Loucy (cell line): ENCODE results near the gene TPCN1.

ENCODE experiments used
- H2AFZ ChIP-seq: fragments of 200-600 bp; sonication (generic); 2 replicates; pipeline ENCODE4 v1.6.0; 2016; ENCODE audit warnings: antibody characterized with exemption, mild to moderate bottlenecking, low read length, moderate library complexity
- H3F3A ChIP-seq: fragments of 200-600 bp; 2 replicates; pipeline ENCODE4 v1.6.0; 2016; ENCODE audit warnings: antibody characterized with exemption, low read depth, mild to moderate bottlenecking
- H3K27me3 ChIP-seq: fragments of 200-600 bp; sonication (generic); 2 replicates; pipeline ENCODE4 v1.6.1; 2014; ENCODE audit warnings: low read length, mild to moderate bottlenecking; ENCODE audit not compliant: insufficient read depth, poor library complexity, severe bottlenecking
- H3K36me3 ChIP-seq: fragments of 200-600 bp; sonication (generic); 2 replicates; pipeline ENCODE4 v1.6.1; 2016; ENCODE audit warnings: low read length; ENCODE audit not compliant: insufficient read depth
- H3K4me1 ChIP-seq: fragments of 200-600 bp; sonication (generic); 2 replicates; pipeline ENCODE4 v1.5.1; 2014; ENCODE audit warnings: low read length, mild to moderate bottlenecking; ENCODE audit not compliant: insufficient read depth, poor library complexity, severe bottlenecking
- H3K4me2 ChIP-seq: fragments of 200-600 bp; sonication (generic); 2 replicates; pipeline ENCODE4 v1.6.0; 2014; ENCODE audit warnings: antibody characterized with exemption, low read length, low read depth, mild to moderate bottlenecking; ENCODE audit not compliant: poor library complexity, severe bottlenecking
- H3K4me3 ChIP-seq: fragments of 200-600 bp; sonication (generic); 2 replicates; pipeline ENCODE4 v1.5.1; 2014; ENCODE audit warnings: low read length, mild to moderate bottlenecking, mixed read lengths; ENCODE audit not compliant: poor library complexity, severe bottlenecking
- H3K79me2 ChIP-seq: fragments of 200-600 bp; sonication (generic); 2 replicates; pipeline ENCODE4 v1.6.1; 2014; ENCODE audit warnings: low read length; ENCODE audit not compliant: insufficient read depth
- H3K9ac ChIP-seq: fragments of 200-600 bp; sonication (generic); 2 replicates; pipeline ENCODE4 v1.6.0; 2014; ENCODE audit warnings: mild to moderate bottlenecking, low read depth, low read length, moderate library complexity; ENCODE audit not compliant: poor library complexity, severe bottlenecking
- H3K9me2 ChIP-seq: fragments of 200-600 bp; sonication (generic); replicated peaks from 2 replicates; pipeline ENCODE4 v1.6.1; 2016; ENCODE audit warnings: low read depth, low read length, mixed read lengths
- H3K9me3 ChIP-seq: fragments of 200-600 bp; sonication (generic); 2 replicates; pipeline ENCODE4 v1.6.1; 2014; ENCODE audit warnings: mild to moderate bottlenecking, antibody characterized with exemption, low read length, low read depth; ENCODE audit not compliant: insufficient read depth
- H4K20me1 ChIP-seq: fragments of 200-600 bp; sonication (generic); 2 replicates; pipeline ENCODE4 v1.6.0; 2014; ENCODE audit warnings: antibody characterized with exemption, low read length, mild to moderate bottlenecking; ENCODE audit not compliant: insufficient read depth, poor library complexity, severe bottlenecking
- EZH2phosphoT487 ChIP-seq: fragments of 200-600 bp; IDR thresholded peaks from 2 replicates; pipeline ENCODE4 v1.6.1; 2018; ENCODE audit warnings: antibody characterized with exemption, mild to moderate bottlenecking, moderate library complexity, borderline replicate concordance
- TF ChIP-seq, protein P1 (sequence below): fragments of 200-600 bp; sonication (generic); conservative IDR thresholded peaks from 2 replicates; pipeline ENCODE4 v1.5.1; 2014; ENCODE audit warnings: mild to moderate bottlenecking, antibody characterized with exemption, low read length

Gene TPCN1

DNA sequence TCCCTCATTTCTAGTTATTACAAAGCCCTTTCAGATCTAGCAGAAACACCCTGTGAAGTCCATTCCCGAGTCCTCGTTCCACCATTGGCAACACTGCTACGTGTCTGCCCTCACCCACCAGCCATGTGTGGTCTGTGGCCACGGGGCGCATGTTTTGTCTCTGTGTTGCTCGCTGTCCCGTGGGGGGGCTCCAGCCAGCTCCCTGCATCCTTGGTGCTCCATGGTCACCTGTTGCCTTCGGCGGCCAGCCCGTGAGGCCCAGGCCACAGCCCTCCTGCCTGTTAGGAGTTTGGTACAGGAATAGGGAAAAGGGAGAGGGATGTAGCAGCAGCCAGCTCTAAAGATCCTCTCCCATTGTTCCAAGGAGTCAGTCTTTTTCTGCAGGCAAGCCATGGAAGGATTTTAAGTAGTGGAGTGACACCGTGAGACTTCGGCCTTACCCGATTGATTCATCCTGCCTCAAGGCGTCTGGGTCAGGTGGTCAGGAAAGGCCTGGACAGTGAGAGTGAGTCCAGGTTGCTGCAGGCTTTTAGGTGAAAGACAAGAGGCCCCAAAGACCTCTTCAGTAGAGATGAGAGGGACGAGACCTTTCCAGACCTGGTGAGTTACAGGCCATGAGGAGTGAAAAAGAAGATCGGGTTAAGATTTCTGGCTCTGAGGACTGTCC is 30.3 kb downstream of the TPCN1 start:
- Histone ChIP-seq H3K36me3 (no peaks in the 10 kb centered on the region), H3K27me3 (no peaks in the 10 kb centered on the region), H3K4me3 (no peak overlapping the region), H3K9ac (no peak overlapping the region), H2AFZ (no peak overlapping the region), H3K9me2 (no peaks in the 10 kb centered on the region), H3K4me2 (no peak overlapping the region), H3F3A (no peaks in the 10 kb centered on the region), H3K79me2 (no peaks in the 10 kb centered on the region), H4K20me1 (no peaks in the 10 kb centered on the region), H3K9me3 (no peaks in the 10 kb centered on the region), H3K4me1 (no peaks in the 10 kb centered on the region)
- TF ChIP-seq, protein P1, sequence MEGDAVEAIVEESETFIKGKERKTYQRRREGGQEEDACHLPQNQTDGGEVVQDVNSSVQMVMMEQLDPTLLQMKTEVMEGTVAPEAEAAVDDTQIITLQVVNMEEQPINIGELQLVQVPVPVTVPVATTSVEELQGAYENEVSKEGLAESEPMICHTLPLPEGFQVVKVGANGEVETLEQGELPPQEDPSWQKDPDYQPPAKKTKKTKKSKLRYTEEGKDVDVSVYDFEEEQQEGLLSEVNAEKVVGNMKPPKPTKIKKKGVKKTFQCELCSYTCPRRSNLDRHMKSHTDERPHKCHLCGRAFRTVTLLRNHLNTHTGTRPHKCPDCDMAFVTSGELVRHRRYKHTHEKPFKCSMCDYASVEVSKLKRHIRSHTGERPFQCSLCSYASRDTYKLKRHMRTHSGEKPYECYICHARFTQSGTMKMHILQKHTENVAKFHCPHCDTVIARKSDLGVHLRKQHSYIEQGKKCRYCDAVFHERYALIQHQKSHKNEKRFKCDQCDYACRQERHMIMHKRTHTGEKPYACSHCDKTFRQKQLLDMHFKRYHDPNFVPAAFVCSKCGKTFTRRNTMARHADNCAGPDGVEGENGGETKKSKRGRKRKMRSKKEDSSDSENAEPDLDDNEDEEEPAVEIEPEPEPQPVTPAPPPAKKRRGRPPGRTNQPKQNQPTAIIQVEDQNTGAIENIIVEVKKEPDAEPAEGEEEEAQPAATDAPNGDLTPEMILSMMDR, result no peak
- TF ChIP-seq EZH2phosphoT487, result no peak

DNA sequence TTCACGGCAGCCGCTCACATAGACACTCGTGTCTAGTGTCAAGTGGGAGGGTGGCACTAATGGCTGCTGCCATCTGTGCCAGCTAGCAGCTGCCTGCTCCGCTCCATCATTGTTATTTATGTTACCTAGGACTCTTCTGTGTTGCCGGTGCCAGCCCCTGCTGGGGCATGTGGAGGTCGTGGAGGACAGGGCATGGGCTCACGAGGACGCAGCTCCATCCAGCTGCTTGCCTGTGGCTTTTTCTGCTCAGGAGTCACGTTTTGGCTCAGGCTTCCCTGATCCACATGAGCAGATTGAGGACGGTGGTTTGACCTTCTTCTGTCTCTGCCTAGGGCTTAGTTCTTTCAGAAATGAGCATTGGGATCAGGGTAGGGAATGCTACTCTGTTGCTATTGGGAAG is 31.2 kb downstream of the TPCN1 start:
- H3K4me1 ChIP-seq, result no peaks in the 10 kb centered on the region
- H3K4me2 ChIP-seq, result no peak overlapping the region
- no peaks in the 10 kb centered on the region for H4K20me1 ChIP-seq
- TF ChIP-seq EZH2phosphoT487, result no peak
- TF ChIP-seq, protein P1, result no peak
- no peaks in the 10 kb centered on the region for H3K36me3 ChIP-seq
- no peaks in the 10 kb centered on the region for H3K27me3 ChIP-seq
- no peak overlapping the region for H3K4me3 ChIP-seq
- no peaks in the 10 kb centered on the region for H3K79me2 ChIP-seq
- H3K9ac ChIP-seq, result no peak overlapping the region
- no peaks in the 10 kb centered on the region for H3K9me3 ChIP-seq
- no peaks in the 10 kb centered on the region for H3K9me2 ChIP-seq
- H3F3A ChIP-seq, result no peaks in the 10 kb centered on the region
- no peak overlapping the region for H2AFZ ChIP-seq

DNA sequence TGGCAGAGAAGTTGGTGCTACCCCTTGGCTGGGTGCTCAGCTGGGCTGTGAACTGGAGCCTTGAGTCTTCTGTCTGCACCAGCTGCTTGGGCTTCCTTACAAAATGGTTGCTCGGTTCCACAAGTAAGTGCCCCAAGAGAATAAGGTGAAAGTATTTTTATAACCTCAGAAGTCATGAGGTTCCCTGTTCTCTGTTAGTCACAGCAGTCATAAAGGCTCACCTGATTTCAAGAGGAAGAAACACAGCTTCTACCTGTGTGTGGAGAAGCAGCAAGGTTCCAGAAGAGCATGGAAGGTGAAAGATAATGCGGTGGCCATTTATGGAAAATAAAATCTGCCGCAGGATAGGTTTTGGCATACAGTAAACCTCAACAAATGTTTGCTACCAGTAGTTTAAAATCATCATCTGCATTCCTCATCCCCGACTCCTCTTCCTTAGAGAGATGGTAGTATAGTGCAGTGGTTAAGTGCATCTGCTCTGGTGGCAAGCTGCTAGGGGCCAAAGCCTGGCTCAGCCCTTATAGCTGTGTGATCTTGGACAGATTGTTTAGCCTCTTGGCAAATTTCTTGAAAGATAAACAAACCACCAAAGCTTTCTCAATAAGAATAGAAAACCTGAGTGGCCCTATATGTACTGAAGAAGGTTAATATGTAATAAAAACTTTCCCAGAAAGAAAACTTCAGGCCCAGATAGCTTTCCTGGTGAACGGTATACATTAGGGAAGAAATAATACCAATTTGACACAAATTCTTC is 32.4 kb downstream of the TPCN1 start:
- H3K9me2 ChIP-seq, result no peaks in the 10 kb centered on the region
- H3K79me2 ChIP-seq, result no peaks in the 10 kb centered on the region
- TF ChIP-seq EZH2phosphoT487, result no peak
- TF ChIP-seq, protein P1, result no peak
- no peaks in the 10 kb centered on the region for H3K27me3 ChIP-seq
- H3K36me3 ChIP-seq, result no peaks in the 10 kb centered on the region
- no peaks in the 10 kb centered on the region for H3K4me1 ChIP-seq
- no peaks in the 10 kb centered on the region for H3F3A ChIP-seq
- no peak overlapping the region for H3K4me3 ChIP-seq
- H4K20me1 ChIP-seq, result no peaks in the 10 kb centered on the region
- H3K4me2 ChIP-seq, result no peak overlapping the region
- H2AFZ ChIP-seq, result no peak overlapping the region
- no peaks in the 10 kb centered on the region for H3K9me3 ChIP-seq
- no peak overlapping the region for H3K9ac ChIP-seq
